IMR-90 (cell line): Measurements from ENCODE around the gene BTN1A1. TPM values are rescaled to one million over a fixed set of nuclear protein-coding genes. Genes with fewer than 3 reads are reported as not detected.

ENCODE experiments used
- ATAC-seq: fragments of 200-7000 bp; cut with Tn5 transposase; 2 replicates; pipeline ENCODE4 v1.9.1; 2020; ENCODE audit warnings: low read depth, mild to moderate bottlenecking, moderate library complexity
- BruUV-seq: library from RNA; stranded (reverse); fragments of 400-500 nt; replicated peaks from 2 replicates; lab custom pipeline; 2021; lab: Mats Ljungman, UMichigan
- CTCF ChIA-PET: fragments of 300-600 bp; formaldehyde crosslinking; extraction: SDS; loops from one replicate; lab custom pipeline; 2021; ENCODE audit warnings: antibody characterized with exemption; lab: Yijun Ruan, JAX
- POLR2A ChIA-PET: fragments of 300-600 bp; sonication (Branson Sonifier 250); formaldehyde crosslinking; loops from one replicate; lab custom pipeline; 2022; ENCODE audit warnings: antibody characterized with exemption; ENCODE audit not compliant: unreplicated experiment; lab: Charles Lee
- DNase-seq: peaks from one replicate; pipeline ENCODE4 v3.0.0; 2013
- H2AFZ ChIP-seq: replicated peaks from 2 replicates; pipeline ENCODE3; 2013; ENCODE audit warnings: low read length, mild to moderate bottlenecking; ENCODE audit not compliant: poor library complexity
- H2AK5ac ChIP-seq: 2 replicates; pipeline ENCODE4 v1.6.1; 2013; ENCODE audit warnings: low read depth, low read length, inconsistent platforms
- H2AK9ac ChIP-seq: replicated peaks from 2 replicates; pipeline ENCODE3; 2013; ENCODE audit warnings: mild to moderate bottlenecking, low read depth, low read length, moderate library complexity; ENCODE audit not compliant: poor library complexity
- H2BK120ac ChIP-seq: 2 replicates; pipeline ENCODE4 v1.6.1; 2013; ENCODE audit warnings: low read depth, low read length, inconsistent platforms
- H2BK15ac ChIP-seq: 3 replicates; pipeline ENCODE4 v1.6.1; 2013; ENCODE audit warnings: low read depth, low read length, inconsistent platforms
- H2BK20ac ChIP-seq: 2 replicates; pipeline ENCODE4 v1.6.1; 2013; ENCODE audit warnings: low read depth, mild to moderate bottlenecking, inconsistent platforms, low read length, moderate library complexity
- H2BK5ac ChIP-seq: 2 replicates; pipeline ENCODE4 v1.6.1; 2013; ENCODE audit warnings: mild to moderate bottlenecking, low read depth, low read length, inconsistent platforms; ENCODE audit not compliant: poor library complexity, severe bottlenecking
- H3K14ac ChIP-seq: replicated peaks from 2 replicates; pipeline ENCODE4 v1.6.1; 2013; ENCODE audit warnings: low read depth, low read length, inconsistent platforms
- H3K18ac ChIP-seq: 2 replicates; pipeline ENCODE4 v1.6.1; 2013; ENCODE audit warnings: low read depth, low read length, control low read depth
- H3K23ac ChIP-seq: 2 replicates; pipeline ENCODE4 v1.6.1; 2013; ENCODE audit warnings: low read depth, low read length, inconsistent platforms
- H3K27ac ChIP-seq: 2 replicates; pipeline ENCODE4 v1.5.1; 2013; ENCODE audit warnings: mild to moderate bottlenecking, control low read depth, low read length; ENCODE audit not compliant: insufficient read depth
- H3K27me3 ChIP-seq: 2 replicates; pipeline ENCODE4 v1.6.1; 2013; ENCODE audit warnings: low read length; ENCODE audit not compliant: control insufficient read depth, insufficient read depth
- H3K36me3 ChIP-seq: 2 replicates; pipeline ENCODE4 v1.6.1; 2013; ENCODE audit warnings: low read length, mixed read lengths; ENCODE audit not compliant: control insufficient read depth, insufficient read depth
- H3K4ac ChIP-seq: 2 replicates; pipeline ENCODE4 v1.6.1; 2013; ENCODE audit warnings: low read depth, low read length, inconsistent platforms
- H3K4me1 ChIP-seq: 2 replicates; pipeline ENCODE4 v1.6.1; 2013; ENCODE audit warnings: low read length, mixed read lengths; ENCODE audit not compliant: control insufficient read depth, insufficient read depth
- H3K4me2 ChIP-seq: 2 replicates; pipeline ENCODE4 v1.6.1; 2013; ENCODE audit warnings: low read depth, mild to moderate bottlenecking, control low read depth, low read length, moderate library complexity
- H3K4me3 ChIP-seq: 2 replicates; pipeline ENCODE4 v1.5.1; 2013; ENCODE audit warnings: low read depth, mild to moderate bottlenecking, control low read depth, low read length, moderate library complexity; ENCODE audit not compliant: insufficient read depth
- H3K56ac ChIP-seq: 2 replicates; pipeline ENCODE4 v1.6.1; 2013; ENCODE audit warnings: low read length, inconsistent platforms; ENCODE audit not compliant: insufficient read depth; ENCODE audit errors: extremely low read depth
- H3K79me1 ChIP-seq, 2 experiments: 2 replicates each; pipeline ENCODE4 v1.6.1; 2013; ENCODE audit warnings: low read length in 2 of 2, inconsistent platforms in 1 of 2, low read depth in 1 of 2
- H3K9ac ChIP-seq: 2 replicates; pipeline ENCODE4 v1.6.1; 2013; ENCODE audit warnings: low read depth, low read length, control low read depth
- H3K9me1 ChIP-seq: 2 replicates; pipeline ENCODE4 v1.6.1; 2013; ENCODE audit warnings: low read length, inconsistent platforms; ENCODE audit not compliant: insufficient read depth
- H3K9me3 ChIP-seq: 2 replicates; pipeline ENCODE4 v1.6.1; 2013; ENCODE audit warnings: low read length; ENCODE audit not compliant: control insufficient read depth, insufficient read depth
- H4K20me1 ChIP-seq: 2 replicates; pipeline ENCODE4 v1.6.1; 2013; ENCODE audit warnings: low read length, inconsistent platforms; ENCODE audit not compliant: insufficient read depth
- H4K5ac ChIP-seq: 2 replicates; pipeline ENCODE4 v1.6.1; 2013; ENCODE audit warnings: mild to moderate bottlenecking, low read depth, low read length, control low read depth
- H4K8ac ChIP-seq, 2 experiments: 2 replicates each; pipeline ENCODE4 v1.6.1; 2013; ENCODE audit warnings: low read depth in 2 of 2, low read length in 2 of 2, control low read depth in 1 of 2, inconsistent platforms in 1 of 2
- H4K91ac ChIP-seq: 2 replicates; pipeline ENCODE4 v1.6.1; 2013; ENCODE audit warnings: low read depth, low read length, inconsistent platforms; ENCODE audit not compliant: insufficient read depth
- BHLHE40 ChIP-seq: fragments of 150-350 bp; IDR thresholded peaks from 2 replicates; pipeline ENCODE4 v1.6.1; 2016; ENCODE audit warnings: mild to moderate bottlenecking, low read depth, low read length
- CEBPB ChIP-seq: IDR thresholded peaks from 2 replicates; pipeline ENCODE4 v1.6.1; 2012; ENCODE audit warnings: low read depth, low read length, improper control_type of control experiment
- CHD1 ChIP-seq: IDR thresholded peaks from 2 replicates; pipeline ENCODE4 v1.6.1; 2012; ENCODE audit warnings: low read depth, low read length, improper control_type of control experiment
- ELK1 ChIP-seq: fragments of 150-350 bp; IDR thresholded peaks from 2 replicates; pipeline ENCODE4 v1.6.1; 2016; ENCODE audit warnings: low read depth, mild to moderate bottlenecking, low read length, moderate library complexity, borderline replicate concordance
- MAFK ChIP-seq: IDR thresholded peaks from 2 replicates; pipeline ENCODE4 v1.6.1; 2012; ENCODE audit warnings: low read depth, low read length, improper control_type of control experiment
- MXI1 ChIP-seq: IDR thresholded peaks from 2 replicates; pipeline ENCODE4 v1.6.1; 2012; ENCODE audit warnings: low read depth, mild to moderate bottlenecking, low read length, moderate library complexity, borderline replicate concordance
- NFE2L2 ChIP-seq: fragments of 150-350 bp; IDR thresholded peaks from 2 replicates; pipeline ENCODE4 v1.6.1; 2016; ENCODE audit warnings: low read depth, mild to moderate bottlenecking, low read length
- POLR2A ChIP-seq: IDR thresholded peaks from 2 replicates; pipeline ENCODE4 v1.6.1; 2012; ENCODE audit warnings: mild to moderate bottlenecking, low read depth, low read length
- RAD21 ChIP-seq: IDR thresholded peaks from 2 replicates; pipeline ENCODE4 v1.6.1; 2012; ENCODE audit warnings: low read length, improper control_type of control experiment
- RCOR1 ChIP-seq: IDR thresholded peaks from 2 replicates; pipeline ENCODE4 v1.6.1; 2012; ENCODE audit warnings: mild to moderate bottlenecking, low read length, improper control_type of control experiment; ENCODE audit not compliant: insufficient replicate concordance
- RFX5 ChIP-seq: IDR thresholded peaks from 2 replicates; pipeline ENCODE4 v1.8.0; 2012; ENCODE audit warnings: low read depth, mild to moderate bottlenecking, low read length, moderate library complexity
- SMC3 ChIP-seq: fragments of 150-350 bp; IDR thresholded peaks from 2 replicates; pipeline ENCODE4 v1.6.1; 2016; ENCODE audit warnings: low read depth, mild to moderate bottlenecking, antibody characterized with exemption, low read length, moderate library complexity
- USF2 ChIP-seq: fragments of 150-350 bp; IDR thresholded peaks from 2 replicates; pipeline ENCODE4 v1.6.1; 2017; ENCODE audit warnings: mild to moderate bottlenecking, antibody characterized with exemption, low read length, low read depth
- WGBS, 2 experiments: methylation state at CpG; one replicate each; pipeline versions ENCODE4 v1.1.5 to v1.1.7; 2013; ENCODE audit warnings: missing lambda C conversion rate in 2 of 2; ENCODE audit not compliant: insufficient read length in 1 of 2; ENCODE audit errors: extremely low coverage in 2 of 2; 5-methylcytosine and 5-hydroxymethylcytosine counted together
- dilution Hi-C: fragments of 300-500 bp; cut with HindIII; formaldehyde crosslinking; loops from one replicate; pipeline ENCODE4 v1.14.3; 2018; ENCODE audit warnings: low sequenced_read_pairs; ENCODE audit not compliant: unreplicated experiment
- in situ Hi-C: fragments of 300-500 bp; cut with MboI; formaldehyde crosslinking; loops from 3 replicates; pipeline ENCODE4 v1.14.3; 2019; ENCODE audit warnings: low sequenced_read_pairs, inconsistent platforms, mixed read lengths
- intact Hi-C: fragments of 100-400 bp; cut with micrococcal nuclease; formaldehyde crosslinking; loops from 2 replicates; pipeline ENCODE4 v1.10.0; 2022
- polyA plus RNA-seq, 3 experiments: library from polyadenylated mRNA; depleted of rRNA; stranded (reverse); fragments of >200 nt; gene quantifications; 2 replicates each; pipeline ENCODE4 v1.2.3, GENCODE V29; 2012; ENCODE audit warnings: low replicate concordance in 1 of 3
- total RNA-seq: library from RNA; depleted of rRNA; stranded (reverse); fragments of >200 nt; gene quantifications from 2 replicates; pipeline ENCODE4 v1.2.3, GENCODE V29; 2012

BTN1A1 gene
- total and polyA plus RNA-seq, 2 of the 4 experiments (the other 2 are of a cell fraction) = not detected

- H4K5ac ChIP-seq = peak overlapping the region; percentile 66
- peak overlapping the region; percentile 87 for H2AFZ ChIP-seq
- peak; percentile 96 for DNase-seq
- peaks cover 3% of the 10 kb centered on the region; the same call in 1 of the 2 replicates for H3K9me1 ChIP-seq
- ChIA-PET CTCF (interaction anchor here (1.0 to 1.2 kb wide), 3 partner anchors 195 to 286 kb away, joined by 3 to 4 read pairs (median 3); a partner anchor contains a TSS), POLR2A (interaction anchor here (0.7 to 1.2 kb wide), 2 partner anchors 312 to 595 kb away, joined by 6 to 21 read pairs; a partner anchor contains a TSS)
- BruUV-seq = no TSS peak
- H2BK20ac ChIP-seq = peak overlapping the region; percentile 20; the same call in 1 of the 2 replicates
- peak overlapping the region; percentile 91 for H2AK9ac ChIP-seq
- H3K9ac ChIP-seq = peak overlapping the region; percentile 71
- H4K8ac ChIP-seq = peak overlapping the region; percentile 74 to 85
- H2BK5ac ChIP-seq = peak overlapping the region; percentile 77
- H3K4me3 ChIP-seq = peak overlapping the region; percentile 62
- peak overlapping the region; percentile 65 for H3K27ac ChIP-seq
- 0 out of 2 replicates have a peak overlapping the region, but pooled peaks have one; percentile 12 for H2AK5ac ChIP-seq
- WGBS, 2 experiments = 3% methylated on average over 8 of the region's 37 CpGs; no CpG with 5 or more reads in 1 of the 2 experiments
- dilution Hi-C loops (no loop called here), intact Hi-C loops (loop anchor here (1.0 to 5.0 kb wide), 2 partner anchors 16 to 80 kb away; partner anchors contain the start of gene BTN2A1), in situ Hi-C loops (no loop called here)
- H3K79me1 ChIP-seq = peaks cover 7 to 21% of the 10 kb centered on the region in 2 experiments
- peak overlapping the region; percentile 47; the same call in 1 of the 2 replicates for H3K18ac ChIP-seq
- H3K4ac ChIP-seq = peak overlapping the region; percentile 86
- peaks cover 3% of the 10 kb centered on the region; the same call in 1 of the 2 replicates for H3K36me3 ChIP-seq
- peaks cover 2% of the 10 kb centered on the region; the same call in 1 of the 2 replicates for H3K4me1 ChIP-seq
- H4K20me1 ChIP-seq = peaks cover 7% of the 10 kb centered on the region; the same call in 1 of the 2 replicates
- no peaks in the 10 kb centered on the region for H3K9me3 ChIP-seq
- H3K27me3 ChIP-seq = no peaks in the 10 kb centered on the region
- ATAC-seq = peak; percentile 70
- H3K4me2 ChIP-seq = peak overlapping the region; percentile 75
- peak overlapping the region; percentile 65 for H2BK120ac ChIP-seq
- H2BK15ac ChIP-seq = peak overlapping the region; percentile 64; the same call in 2 of the 3 replicates
- H3K23ac ChIP-seq = peak overlapping the region; percentile 91
- peak overlapping the region; percentile 92 for H3K56ac ChIP-seq
- H3K14ac ChIP-seq = peak overlapping the region; percentile 74
- peak overlapping the region; percentile 90 for H4K91ac ChIP-seq
- TF ChIP-seq ELK1 (no peak), NFE2L2 (no peak), POLR2A (no peak), BHLHE40 (no peak), MAFK (no peak), MXI1 (peak; percentile 62; the same call in 1 of the 2 replicates), CHD1 (no peak), RCOR1 (peak; percentile 56), RAD21 (no peak; the same call in 1 of the 2 replicates), SMC3 (peak; percentile 18), CEBPB (peak; percentile 90), USF2 (peak; percentile 86), RFX5 (no peak)
These were observed 37.2 kb downstream of the BTN1A1 start for GRCh38 chr6:26537160-26537845.
